HG03108 (cell line): ENCODE results near the gene TTC9B.
"Not testable (repeated sequence)": the region's sequence is repeated elsewhere in the genome, so short reads cannot be mapped to it uniquely, and the experiment has no call there.

Source experiments
- ATAC-seq: cut with Tn5 transposase; IDR thresholded peaks from one replicate; pipeline ENCODE4 v1.9.1; 2021; ENCODE audit warnings: moderate library complexity; ENCODE audit not compliant: unreplicated experiment

TTC9B gene

DNA sequence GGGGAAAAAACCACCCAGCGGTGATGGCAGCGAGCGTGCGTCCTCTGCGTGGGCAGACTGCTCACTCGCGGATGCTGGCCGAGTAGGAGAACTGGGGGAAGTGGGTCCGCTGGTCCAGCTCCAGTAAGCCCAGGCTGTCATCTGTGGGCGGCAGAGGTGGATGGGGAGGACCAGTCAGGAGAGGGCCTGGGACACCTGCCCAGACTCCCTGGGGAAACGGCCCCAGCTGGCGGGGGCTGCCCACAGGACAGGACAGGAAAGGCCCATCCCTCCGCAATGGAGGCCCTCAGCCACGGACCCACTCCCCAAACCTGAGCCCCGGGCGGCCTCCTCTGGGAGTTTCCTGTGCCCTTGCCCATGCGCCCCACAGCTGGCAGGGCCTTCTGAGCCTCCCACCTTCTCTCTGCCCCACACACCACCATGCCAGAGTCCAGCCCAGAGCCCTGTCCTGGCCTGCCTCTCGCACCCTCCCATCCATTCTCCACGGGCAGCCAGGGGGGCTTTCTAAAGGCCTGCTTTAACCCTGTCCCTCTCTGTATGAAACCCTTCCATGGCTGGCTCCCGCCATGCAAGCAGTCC, 15.7 kb upstream of the TTC9B start:
- ATAC-seq: no peak

DNA sequence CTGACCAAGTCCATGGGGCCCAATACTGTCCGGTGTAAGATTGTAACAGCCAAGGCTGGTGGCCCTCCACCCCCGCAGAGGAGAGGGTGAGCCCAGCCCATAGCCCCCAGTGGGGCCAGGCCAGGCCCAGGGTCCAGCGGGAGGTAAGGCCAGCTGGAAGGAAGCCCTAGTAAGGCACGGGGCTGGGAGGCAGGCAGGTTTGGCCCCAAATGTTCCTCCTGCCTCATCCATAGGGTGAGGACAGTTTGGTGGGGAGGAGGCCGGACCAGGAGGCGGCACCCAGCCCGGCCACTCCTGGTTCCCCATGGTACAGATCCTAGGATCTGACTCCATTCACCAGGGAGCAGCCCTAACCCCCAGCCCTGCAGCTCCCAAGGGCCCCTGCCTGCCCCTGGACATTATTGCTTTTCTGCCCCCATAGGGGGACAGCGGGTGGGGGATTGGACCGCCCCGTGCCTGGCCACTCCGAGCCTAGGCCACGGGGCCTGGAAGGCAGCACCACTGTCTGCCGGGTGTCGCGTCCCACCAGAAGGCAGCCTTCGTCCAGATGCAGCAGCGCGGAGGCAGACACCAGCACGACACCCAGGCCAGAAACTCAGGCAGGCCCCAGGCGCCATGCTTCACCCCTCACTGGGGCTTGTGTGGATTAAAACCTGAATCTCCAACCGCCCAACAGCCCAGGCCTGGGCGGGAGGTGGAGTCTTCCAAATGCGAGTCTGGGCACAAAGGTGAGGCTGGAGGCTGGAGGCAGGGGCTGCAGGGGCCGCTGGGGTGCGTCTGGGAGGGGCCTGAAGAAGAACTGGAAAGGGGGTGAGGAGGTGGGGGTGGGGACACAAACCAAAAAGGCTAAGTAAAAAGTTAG, 15.0 kb upstream of the TTC9B start:
- ATAC-seq: no peak

DNA sequence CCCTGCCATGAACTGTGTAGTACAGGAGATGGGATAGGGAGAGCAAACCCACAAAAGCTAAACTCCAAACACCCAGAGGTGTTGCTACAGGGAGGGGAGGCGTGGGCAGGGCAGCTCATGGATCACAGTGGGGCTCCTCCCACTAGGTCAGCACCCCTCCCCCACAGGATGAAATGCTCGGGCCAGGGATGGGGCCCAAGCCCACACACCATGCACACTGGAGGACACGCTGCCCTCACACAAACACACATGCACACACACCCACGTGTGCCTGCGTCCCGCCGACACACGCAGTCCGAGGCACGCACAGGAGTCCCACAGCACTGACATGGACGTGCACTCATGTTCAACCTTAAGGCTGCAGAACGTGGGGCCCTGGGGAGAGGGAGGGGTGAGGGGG, 14.3 kb upstream of the TTC9B start:
- no peak for ATAC-seq

DNA sequence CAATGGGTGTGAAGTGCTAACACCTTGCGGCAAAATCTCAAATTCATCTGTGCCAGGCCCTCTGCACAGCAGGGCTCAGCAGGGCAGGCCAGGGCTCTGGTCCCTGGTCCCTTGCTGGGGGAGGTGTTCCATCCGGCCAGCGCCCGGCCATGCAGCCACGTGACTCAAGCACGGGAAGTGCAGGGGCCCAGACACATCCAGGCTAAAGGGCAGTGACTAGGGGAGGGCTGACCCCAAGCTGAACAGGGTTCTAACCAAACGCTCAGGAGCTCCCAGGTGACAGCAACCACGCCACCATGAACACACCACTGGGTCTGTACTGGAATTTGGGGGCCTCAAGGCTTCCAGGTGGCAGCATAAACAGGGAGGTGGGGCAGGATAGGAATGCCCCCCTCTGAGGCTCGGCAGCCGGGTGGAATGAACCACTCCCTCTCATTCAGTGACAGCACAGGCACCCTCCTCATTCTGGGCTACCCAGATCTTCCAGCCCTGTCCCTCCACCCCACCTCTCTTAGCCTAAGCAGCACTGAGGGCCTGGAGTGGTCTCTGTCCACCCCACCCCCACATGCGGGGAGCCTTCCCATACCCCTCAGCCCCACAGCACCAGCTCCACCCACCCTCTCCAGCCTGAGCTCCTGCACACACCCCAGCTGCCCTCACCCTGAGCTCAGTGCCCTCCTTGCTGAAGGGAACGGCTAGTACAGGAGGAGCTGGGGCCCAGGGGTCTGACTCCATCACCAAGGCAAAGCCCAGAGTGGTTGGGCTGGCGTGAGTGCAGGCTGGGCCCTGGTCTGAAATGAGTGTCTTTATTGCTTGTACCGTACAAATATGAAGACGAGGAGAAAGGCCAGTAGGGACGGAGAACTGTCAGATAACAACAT, 13.6 kb upstream of the TTC9B start:
- no peak for ATAC-seq

DNA sequence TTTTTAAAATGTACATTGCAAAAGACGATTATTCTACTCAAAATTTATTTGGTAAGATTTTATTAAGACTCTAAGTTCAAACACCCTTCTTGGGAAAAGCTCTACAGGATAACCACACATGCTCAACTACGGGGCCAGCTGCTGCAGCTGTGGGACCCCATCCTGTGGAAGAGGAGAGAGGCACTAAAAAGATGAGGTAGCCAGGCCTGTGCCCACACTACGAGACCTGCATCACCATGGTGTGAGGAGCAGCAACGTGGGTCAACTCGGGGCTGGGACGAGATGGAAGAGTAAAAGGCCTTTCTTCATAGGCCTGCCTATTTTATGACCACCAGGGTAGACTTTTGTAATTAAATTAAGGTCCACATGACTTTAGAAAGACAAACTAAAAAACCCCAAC, 12.9 kb upstream of the TTC9B start:
- no peak for ATAC-seq

DNA sequence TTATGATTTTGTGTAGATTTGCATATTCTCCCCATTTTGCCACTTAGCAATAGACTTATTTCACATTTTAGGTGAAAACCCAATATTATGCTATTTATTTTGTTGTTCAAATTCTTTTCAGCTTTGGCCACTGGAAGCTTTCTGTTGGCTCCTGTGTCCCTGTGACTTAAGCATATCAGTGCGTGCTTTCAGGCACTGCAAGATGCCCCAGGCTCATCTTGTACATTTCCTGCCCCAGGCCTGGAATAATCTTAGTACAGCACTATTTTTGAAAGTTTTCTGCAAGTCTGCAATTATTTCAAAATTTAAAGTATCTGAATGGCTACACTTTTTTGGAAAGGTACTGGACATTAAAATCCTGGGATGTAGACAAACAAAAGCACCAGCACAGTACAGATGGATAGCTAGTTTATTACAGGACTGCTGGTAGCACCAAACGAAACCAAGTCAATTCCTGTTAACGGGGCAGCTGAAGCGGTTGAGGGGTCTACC, 11.8 kb upstream of the TTC9B start:
- ATAC-seq: no peak

DNA sequence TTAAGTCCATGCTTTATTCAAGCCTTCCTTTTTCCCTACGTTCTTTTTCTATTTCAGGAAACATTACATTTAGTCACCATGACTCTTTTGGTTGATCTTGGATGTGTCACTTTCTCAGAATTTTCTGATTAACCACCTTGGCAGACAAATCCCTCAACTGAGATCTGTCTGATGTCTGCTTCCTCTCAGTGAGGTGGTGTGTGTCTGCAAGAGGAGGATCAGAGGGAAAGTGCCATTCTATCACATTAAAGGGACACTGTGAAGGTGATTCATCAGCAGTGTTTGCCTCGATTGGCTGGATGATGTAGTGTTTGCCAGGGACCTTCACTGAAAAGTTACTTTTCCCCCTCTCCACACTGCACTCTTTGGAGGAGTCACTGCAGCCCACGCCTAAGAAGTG, 11.3 kb upstream of the TTC9B start:
- no peak for ATAC-seq

DNA sequence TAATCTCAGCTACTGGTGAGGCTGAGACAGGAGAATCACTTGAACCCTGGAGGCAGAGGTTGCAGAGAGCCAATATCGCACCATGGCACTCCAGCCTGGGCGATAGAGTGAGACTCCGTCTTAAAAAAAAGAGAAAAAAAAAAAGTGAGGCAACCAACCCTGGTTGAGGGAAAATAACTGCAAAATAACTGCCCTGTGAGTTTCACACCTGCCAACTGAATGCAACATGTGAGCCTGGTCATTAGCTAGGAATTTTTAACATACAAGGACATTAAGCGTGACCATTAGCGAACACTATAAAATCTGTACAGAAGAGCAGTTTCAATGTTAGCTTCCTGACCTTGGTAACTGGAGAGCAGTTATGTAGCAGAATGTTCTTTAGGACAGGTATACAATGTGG, 10.7 kb upstream of the TTC9B start:
- no peak for ATAC-seq

DNA sequence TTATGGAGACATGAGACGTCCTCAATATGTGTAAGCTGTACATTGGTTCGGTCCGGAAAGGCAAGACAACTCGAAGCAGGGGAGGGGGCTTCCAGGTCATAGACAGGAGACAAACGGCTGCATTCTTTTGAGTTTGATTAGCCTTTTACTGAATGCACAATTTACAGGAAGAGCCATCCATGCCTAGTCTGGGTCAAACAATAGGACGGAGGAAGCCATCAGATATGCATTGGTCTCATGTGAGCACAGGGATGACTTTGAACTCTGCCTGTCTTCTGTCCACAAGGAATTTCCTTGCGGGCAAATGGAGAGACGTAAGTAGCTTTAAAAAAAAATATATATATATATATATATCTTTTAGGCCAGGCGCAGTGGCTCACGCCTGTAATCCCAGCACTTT, 10.2 kb upstream of the TTC9B start:
- ATAC-seq: no peak

DNA sequence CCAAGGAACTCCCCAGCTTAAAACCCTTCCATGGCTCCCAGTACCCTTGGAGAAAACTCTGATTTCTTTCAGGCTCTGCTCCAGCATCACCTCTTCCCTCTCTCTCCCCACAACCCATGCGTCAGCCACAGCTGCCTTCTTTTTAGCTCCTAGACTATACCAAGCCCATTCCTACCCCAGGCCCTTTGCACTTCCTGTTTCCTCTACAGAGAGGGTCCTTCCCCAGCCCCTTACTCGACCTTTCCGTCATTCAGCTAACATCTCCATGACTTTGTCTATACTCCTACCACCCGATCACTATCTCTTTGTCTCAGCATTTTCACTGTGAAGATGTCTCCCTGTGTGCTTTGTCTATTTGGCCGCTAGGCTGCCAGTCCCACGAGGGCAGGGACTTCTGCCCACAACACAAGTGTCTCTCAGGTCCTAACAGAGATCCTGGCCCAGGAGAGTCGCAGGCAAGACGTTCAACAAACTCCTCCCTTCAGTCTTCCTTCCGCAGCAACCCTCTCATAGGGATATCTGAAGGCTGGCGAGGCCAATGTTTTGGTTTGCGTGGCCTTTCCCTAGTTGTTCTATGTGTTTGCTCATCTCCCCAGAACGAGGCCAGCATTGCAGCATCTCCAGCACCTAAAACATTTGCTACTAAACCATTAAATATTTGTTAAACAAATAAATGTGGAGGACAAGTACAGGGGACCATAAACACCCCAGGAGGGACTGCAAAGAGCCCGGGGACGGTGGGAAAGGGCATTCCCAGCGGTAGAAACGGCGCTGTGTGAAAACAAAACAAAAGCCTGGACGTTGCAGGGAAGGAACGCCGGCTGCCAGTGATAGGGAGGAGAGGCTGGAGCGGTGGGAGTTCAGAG, 7.5 kb upstream of the TTC9B start:
- ATAC-seq: no peak

DNA sequence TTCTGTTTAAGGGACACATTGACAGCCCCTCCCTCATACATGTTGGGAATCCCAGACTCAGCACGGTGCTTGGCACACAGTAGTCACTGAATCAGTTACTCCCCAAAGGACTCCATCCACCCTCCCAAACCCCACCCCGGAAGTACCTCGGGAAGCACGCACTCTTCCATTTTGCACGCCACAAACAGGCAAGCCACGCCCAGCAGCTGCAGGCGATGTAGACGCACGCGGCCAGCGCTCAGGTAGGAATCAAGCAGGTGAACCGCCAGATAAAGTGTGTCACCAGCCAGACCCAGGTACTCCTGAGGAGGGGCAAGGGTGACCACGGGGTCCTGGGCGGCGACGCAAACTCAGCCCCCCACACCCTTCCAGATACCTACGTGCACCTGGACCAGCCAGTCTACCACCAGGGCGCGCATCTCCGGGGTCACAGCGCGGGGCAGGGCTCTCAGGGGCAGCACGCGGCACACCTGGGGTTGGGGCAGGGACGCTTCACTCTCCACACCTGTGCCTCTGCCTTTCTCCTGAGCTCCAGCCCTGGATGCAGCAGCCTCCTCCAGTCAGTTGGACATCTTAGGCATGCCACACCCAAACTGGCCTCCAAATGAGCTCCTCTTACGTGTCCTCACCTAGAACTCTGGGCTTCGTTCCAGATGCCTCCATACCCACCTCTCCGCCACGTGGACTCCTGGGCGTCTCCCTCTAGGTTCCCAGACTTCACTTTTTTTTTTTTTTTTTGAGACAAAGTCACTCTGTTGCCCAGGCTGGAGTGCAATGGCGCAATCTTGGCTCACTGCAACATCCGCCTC, 6.4 kb upstream of the TTC9B start:
- ATAC-seq: no peak

DNA sequence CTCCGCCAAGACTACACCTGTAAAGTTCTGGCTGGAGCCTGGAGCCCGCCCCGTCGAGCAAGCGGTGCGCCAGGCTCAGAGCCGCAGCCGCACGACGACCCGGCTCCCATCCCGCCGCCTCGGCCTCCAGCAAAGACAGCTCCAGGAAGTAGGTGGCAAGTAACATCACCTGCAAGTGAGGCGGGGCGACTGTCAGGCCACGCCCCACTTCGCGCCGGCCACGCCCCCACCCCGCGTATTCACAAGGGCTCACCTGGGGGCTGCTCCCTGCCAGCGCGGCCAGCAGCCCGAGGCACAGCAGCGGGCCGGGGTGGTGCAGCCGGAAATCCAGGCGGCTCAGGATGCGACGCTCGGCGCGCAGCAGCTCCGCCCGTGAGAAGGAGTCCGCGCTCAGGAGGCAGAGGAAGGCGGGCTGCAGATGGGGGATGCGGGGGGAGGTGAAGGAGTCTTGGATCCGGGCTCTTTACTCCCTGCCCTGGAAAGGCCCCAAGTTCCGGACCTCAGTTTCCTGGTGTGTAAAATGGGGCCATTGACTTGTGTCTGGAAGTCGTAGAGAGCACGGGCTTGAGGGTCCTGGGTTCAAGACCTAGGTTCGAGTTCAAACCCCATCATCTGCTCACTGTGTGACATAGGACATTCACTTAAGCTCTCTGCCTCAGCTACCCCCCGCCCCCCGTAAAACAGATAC, 5.1 kb upstream of the TTC9B start:
- ATAC-seq: no peak

DNA sequence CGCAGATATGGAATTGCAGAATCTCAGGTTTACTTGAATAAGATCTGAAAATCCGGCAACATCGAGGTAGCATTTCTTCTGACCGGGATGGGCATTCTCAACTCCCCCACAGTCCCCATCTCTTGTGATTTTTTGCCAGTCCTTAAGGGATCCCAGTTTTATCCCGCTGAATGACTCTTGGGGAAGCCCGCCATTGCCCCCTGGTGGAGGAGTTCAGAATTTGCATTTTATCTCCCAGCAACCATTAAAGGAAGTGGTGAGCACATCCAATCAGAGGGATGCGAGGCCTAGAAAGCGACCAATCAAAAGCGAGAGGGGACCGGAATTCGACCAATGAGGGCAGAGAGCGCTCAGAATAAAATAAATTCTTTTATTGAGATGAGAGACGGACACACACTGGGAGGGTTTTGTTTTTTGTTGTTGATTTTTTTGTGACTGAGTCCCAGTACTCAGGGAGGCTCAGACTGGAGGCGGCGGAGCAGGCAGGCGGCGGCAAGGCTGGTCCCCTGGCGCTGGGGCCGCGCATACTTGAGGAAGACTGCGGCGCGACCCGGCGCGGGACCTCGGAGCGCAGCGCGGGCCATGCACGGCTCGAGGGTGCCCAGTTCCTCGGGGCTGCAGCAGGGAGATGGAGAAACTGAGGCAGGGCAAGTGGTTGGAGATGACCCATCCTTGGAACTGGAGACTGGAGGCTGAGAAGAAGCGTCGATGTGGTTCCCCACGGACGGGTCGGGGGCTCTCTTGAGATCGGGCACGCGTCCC, 3.9 kb upstream of the TTC9B start:
- no peak for ATAC-seq

DNA sequence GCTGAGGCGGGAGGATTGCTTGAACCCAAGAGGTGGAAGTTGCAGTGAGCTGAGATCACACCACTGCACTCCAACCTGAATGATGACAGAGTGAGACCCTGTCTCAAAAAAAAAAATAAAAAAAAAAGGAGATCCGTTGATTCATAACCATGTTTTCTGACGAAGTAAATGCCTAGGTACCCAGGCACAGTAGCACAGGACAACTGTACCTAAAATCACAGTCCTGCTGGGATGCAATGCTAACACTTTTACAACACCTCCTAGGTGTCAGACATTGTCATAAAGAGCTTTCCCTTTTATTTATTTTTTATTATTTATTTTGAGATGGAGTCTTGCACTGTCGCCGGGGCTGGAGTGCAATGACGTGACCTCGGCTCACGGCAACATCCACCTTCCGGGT, 2.5 kb upstream of the TTC9B start:
- no peak for ATAC-seq

DNA sequence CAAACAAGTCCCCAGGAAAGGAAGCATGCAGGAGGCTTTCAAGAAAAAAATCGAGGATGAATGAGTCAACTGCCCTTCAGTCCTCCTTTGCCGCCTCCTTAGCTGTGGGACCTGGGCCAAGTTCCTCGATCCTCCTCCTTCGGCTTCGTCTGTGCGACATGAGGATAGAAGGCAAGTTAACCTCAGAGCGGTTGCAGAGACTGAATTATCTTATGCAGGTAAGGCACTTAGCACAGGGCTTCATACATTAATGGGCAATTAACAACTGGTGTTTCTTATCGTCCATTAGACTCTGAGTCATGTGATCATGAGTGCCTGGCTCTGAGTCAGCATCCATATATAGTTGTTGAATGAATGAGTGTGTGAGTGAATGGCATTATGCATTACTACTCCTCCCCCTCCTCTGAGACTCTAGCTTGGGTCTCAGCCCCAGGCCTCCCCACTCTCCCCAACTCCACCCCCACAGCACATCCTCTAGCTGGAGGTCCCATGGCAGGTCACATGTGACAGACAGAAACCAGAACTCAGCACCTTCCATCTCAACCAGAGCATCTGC, 1.6 kb upstream of the TTC9B start:
- ATAC-seq: no peak

DNA sequence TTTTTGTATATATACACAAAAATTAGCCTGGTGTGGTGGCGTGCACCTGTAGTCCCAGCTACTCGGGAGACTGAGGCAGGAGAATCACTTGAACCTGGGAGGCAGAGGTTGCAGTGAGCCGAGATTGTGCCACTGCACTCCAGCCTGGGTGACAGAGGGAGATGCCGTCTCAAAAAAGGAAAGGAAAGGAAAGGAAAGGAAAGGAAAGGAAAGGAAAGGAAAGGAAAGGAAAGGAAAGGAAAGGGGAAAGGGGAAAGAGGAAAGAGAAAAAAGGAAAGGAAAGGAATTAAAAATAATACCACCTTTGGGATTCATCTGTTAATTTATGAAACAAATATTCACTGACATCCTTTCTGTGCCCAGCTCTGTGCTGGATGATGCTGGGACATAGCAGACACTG, 845 bp upstream of the TTC9B start:
- ATAC-seq: not testable (repeated sequence)

DNA sequence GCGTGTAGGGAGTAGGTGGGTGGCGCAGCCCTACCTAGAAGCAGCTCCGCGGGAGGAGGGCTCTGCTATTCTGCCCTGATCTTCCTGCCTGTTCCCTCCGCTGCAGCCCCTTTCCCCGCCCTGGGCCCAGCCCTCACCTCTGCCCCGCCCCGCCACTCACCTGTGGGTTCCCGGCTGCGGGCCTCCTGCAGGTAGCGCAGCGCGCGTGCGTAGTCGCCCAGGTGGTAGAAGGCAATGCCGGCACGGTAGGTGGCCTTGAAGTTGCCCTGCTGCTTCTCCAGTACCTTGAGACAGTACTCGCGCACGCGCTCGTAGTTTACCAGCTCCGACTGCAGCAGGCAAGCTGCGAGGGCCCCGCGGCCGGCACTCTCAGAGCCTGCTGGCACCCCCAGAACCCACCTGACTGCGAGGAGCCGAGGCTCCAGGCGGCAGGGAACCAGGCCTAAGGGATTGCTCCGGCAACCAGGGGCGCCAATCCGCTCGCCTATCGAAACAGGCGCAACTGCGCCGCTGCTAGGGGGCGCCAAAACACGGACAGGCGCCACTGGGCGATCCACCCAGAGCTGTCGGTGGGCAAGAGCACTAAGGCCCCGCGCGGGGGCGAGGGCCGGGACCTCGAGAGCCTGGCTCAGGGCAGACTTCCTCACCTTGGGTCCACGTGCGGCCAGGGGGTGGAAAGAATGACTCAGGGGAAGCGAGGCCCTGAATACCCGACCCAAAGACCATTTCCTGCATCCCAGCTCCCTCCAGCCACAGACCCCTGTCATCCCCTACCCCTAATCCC, 965 bp downstream of the TTC9B start:
- no peak for ATAC-seq

DNA sequence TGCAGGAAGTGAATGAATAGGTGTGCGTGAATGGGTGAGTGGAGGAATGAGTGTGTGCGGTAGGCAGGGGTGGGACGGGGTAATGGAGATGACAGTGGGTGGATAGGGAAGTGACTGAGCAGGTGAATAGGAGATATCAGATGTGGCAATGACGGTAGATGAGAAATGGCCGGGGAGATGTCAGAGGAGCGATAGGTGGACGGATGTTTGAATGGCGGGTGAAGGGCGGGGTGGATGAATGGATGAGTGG, 1.5 kb downstream of the TTC9B start:
- no peak for ATAC-seq
